Suppressor macrophage treated with lipopolysaccharide for 4 hours (primary cell): ENCODE measurements around the gene HDAC1.

Experiments used
- DNase-seq: peaks from one replicate; pipeline ENCODE4 v3.0.0-alpha.2; 2020

Gene HDAC1

GRCh38 chr1:32380057-32380456 lies 88.2 kb downstream of the HDAC1 start:
- DNase-seq, result no peak
